AG04449 (cell line): ENCODE results near the gene HIVEP3.

Experiments
- CTCF ChIA-PET: fragments of 350-600 bp; formaldehyde crosslinking; extraction: SDS; loops from one replicate; lab custom pipeline; 2021; ENCODE audit warnings: antibody characterized with exemption; lab: Yijun Ruan, JAX
- POLR2A ChIA-PET: fragments of 400-600, 350-600 bp; formaldehyde crosslinking; extraction: SDS; loops from one replicate; lab custom pipeline; 2020; ENCODE audit warnings: antibody characterized with exemption, inconsistent platforms; lab: Yijun Ruan, JAX
- DNase-seq: peaks from one replicate; pipeline ENCODE4 v3.0.0-alpha.2; 2010; ENCODE audit warnings: low read depth, low spot score
- H3K4me3 ChIP-seq: 2 replicates; pipeline ENCODE4 v1.5.1; 2011; ENCODE audit warnings: low read depth, mild to moderate bottlenecking, control low read depth, low read length
- CTCF ChIP-seq: IDR thresholded peaks from one replicate; pipeline ENCODE4 v1.5.1; 2011; ENCODE audit warnings: mild to moderate bottlenecking, moderate library complexity, low read length, control low read depth, inconsistent platforms; ENCODE audit not compliant: insufficient read depth; ENCODE audit errors: missing control alignments

Gene HIVEP3

GRCh38 chr1:41741244-41741643, 177.5 kb downstream of the HIVEP3 start:
- no peak for DNase-seq
- no peak for TF ChIP-seq CTCF
- no peak overlapping the region for H3K4me3 ChIP-seq
- CTCF ChIA-PET: interaction anchor here (1.0 kb wide), 1 partner anchor 225 kb away, joined by 3 read pairs; no protein-coding TSS in a partner anchor
- POLR2A ChIA-PET: no interaction called here

GRCh38 chr1:41740630-41741239, 178.0 kb downstream of the HIVEP3 start:
- ChIA-PET POLR2A (no interaction called here), CTCF (interaction anchor here (1.0 kb wide), 1 partner anchor 225 kb away, joined by 3 read pairs; no protein-coding TSS in a partner anchor)
- no peak overlapping the region for H3K4me3 ChIP-seq
- no peak for DNase-seq
- no peak for TF ChIP-seq CTCF

- H3K4me3 ChIP-seq: no peak overlapping the region
- ChIA-PET POLR2A (interaction anchor here (0.6 kb wide), 1 partner anchor 499 kb away, joined by 3 read pairs; no protein-coding TSS in a partner anchor), CTCF (no interaction called here)
- no peak for TF ChIP-seq CTCF
- no peak for DNase-seq
Observed at GRCh38 chr1:41740058-41740457, 178.7 kb downstream of the HIVEP3 start.

DNA sequence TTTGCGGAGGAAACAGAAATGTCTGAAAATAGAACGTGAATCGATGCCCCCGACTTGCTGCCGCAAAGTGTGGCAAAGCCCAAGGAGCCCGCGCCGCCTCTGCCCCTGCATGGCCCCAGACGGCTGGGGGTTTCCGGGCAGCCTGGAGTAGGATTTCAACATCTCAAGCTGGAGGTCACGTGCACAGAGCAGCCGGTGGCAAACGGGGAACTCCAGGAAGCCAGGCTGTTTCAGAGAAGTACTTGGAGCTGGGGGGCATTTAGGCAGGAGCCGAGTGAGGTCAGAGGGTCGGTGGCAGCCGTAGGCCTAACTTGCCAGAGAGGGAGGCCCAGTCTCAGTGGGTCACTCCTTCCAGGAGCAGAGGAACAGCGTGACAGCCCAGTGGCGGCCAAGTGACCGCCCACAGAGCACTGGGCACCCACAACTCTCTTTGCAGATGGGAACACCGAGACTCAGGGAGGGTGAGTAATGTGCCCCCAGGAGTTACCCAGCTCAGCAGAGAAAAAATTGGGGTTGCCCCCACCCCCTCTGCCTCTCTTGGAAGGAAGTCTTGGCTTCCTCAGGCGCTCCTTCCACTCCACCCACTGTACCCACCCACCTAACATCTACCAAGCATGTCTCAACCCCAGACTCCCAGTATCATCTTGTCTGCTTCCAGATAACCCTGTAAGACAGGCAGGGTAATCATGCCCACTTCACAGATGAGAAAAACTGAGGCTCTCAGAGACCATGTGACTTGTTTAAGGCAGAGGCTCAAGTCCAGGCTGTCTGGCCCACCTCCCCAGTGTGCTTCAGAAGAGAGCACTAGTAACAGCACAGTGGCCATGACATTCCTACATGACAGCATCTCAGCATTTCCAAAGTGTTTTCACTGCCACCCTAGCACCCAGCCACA, 179.4 kb downstream of the HIVEP3 start:
- ChIA-PET CTCF (no interaction called here), POLR2A (interaction anchor here (0.6 to 0.8 kb wide), 2 partner anchors 58 to 498 kb away, joined by 3 read pairs; no protein-coding TSS in a partner anchor)
- DNase-seq: peak; percentile 76

GRCh38 chr1:41738475-41738874, 180.2 kb downstream of the HIVEP3 start:
- CTCF ChIA-PET: no interaction called here
- POLR2A ChIA-PET: no interaction called here
- H3K4me3 ChIP-seq: no peak overlapping the region
- no peak for DNase-seq
- no peak for TF ChIP-seq CTCF

More for the DNA sequence above, 179.4 kb downstream of the HIVEP3 start:
- TF ChIP-seq CTCF: no peak
- peak overlapping the region; percentile 1; the same call in 1 of the 2 replicates for H3K4me3 ChIP-seq

GRCh38 chr1:41738006-41738405, 180.7 kb downstream of the HIVEP3 start:
- no peak for DNase-seq
- TF ChIP-seq CTCF: no peak
- CTCF ChIA-PET: no interaction called here
- POLR2A ChIA-PET: no interaction called here
- no peak overlapping the region for H3K4me3 ChIP-seq
